IPS DF 19.7 (cell line): ENCODE results near the gene HBM.
"Not testable (repeated sequence)": the region's sequence is repeated elsewhere in the genome, so short reads cannot be mapped to it uniquely, and the experiment has no call there.

ENCODE experiments used
- DNase-seq: peaks from one replicate; pipeline ENCODE4 v3.0.0-alpha.2; 2013; ENCODE audit warnings: low read depth, low spot score

HBM gene

GRCh38 chr16:169014-169413, 3.2 kb downstream of the HBM start:
- DNase-seq: no peak

- not testable (repeated sequence) for DNase-seq
These were observed 4.3 kb downstream of the HBM start for GRCh38 chr16:170088-170507.

GRCh38 chr16:170788-171187, 5.0 kb downstream of the HBM start:
- no peak for DNase-seq

GRCh38 chr16:172374-172941, 6.7 kb downstream of the HBM start, which contains the start of gene HBA2:
Gene HBA2, plus strand, starts transcription at chr16:172876. Its CDS starts 37 bp downstream, at chr16:172913.
- DNase-seq: not testable (repeated sequence)

- DNase-seq: not testable (repeated sequence)
These were observed 7.6 kb downstream of the HBM start for GRCh38 chr16:173211-173854.

GRCh38 chr16:173928-174769, 8.4 kb downstream of the HBM start:
- not testable (repeated sequence) for DNase-seq

GRCh38 chr16:175011-175949, 9.5 kb downstream of the HBM start:
- no peak for DNase-seq

GRCh38 chr16:176006-176405, 10.2 kb downstream of the HBM start:
- not testable (repeated sequence) for DNase-seq

- DNase-seq: not testable (repeated sequence)
These were observed 11.0 kb downstream of the HBM start, which contains the start of gene HBA1 for GRCh38 chr16:176477-177382. Gene HBA1, plus strand, starts transcription at chr16:176680. Its CDS starts 37 bp downstream, at chr16:176717.

- DNase-seq: no peak
These were observed 11.6 kb downstream of the HBM start for GRCh38 chr16:177394-177822.

- no peak for DNase-seq
These were observed 12.3 kb downstream of the HBM start for GRCh38 chr16:177981-178667.

- DNase-seq: no peak
These were observed 12.9 kb downstream of the HBM start for GRCh38 chr16:178668-179015.

- no peak for DNase-seq
These were observed 13.7 kb downstream of the HBM start for GRCh38 chr16:179211-180092.

GRCh38 chr16:180101-180675, 14.4 kb downstream of the HBM start, which contains the start of gene HBQ1:
Gene HBQ1, plus strand, starts transcription at chr16:180459. Its CDS starts 28 bp downstream, at chr16:180487.
- no peak for DNase-seq

- no peak for DNase-seq
These were observed 15.1 kb downstream of the HBM start for GRCh38 chr16:180681-181564.

GRCh38 chr16:181565-182021, 15.8 kb downstream of the HBM start:
- DNase-seq: no peak

- no peak for DNase-seq
These were observed 17.2 kb downstream of the HBM start for GRCh38 chr16:183005-183404.
